NCI-H128 (cell line): ENCODE data around the gene MAP4K4.
"Not testable (repeated sequence)": the region's sequence is repeated elsewhere in the genome, so short reads cannot be mapped to it uniquely, and the experiment has no call there.

Source experiments
- DNase-seq: peaks from one replicate; lab custom pipeline; 2025; ENCODE audit not compliant: unreplicated experiment; lab: John Stamatoyannopoulos, UW

MAP4K4 gene

DNA sequence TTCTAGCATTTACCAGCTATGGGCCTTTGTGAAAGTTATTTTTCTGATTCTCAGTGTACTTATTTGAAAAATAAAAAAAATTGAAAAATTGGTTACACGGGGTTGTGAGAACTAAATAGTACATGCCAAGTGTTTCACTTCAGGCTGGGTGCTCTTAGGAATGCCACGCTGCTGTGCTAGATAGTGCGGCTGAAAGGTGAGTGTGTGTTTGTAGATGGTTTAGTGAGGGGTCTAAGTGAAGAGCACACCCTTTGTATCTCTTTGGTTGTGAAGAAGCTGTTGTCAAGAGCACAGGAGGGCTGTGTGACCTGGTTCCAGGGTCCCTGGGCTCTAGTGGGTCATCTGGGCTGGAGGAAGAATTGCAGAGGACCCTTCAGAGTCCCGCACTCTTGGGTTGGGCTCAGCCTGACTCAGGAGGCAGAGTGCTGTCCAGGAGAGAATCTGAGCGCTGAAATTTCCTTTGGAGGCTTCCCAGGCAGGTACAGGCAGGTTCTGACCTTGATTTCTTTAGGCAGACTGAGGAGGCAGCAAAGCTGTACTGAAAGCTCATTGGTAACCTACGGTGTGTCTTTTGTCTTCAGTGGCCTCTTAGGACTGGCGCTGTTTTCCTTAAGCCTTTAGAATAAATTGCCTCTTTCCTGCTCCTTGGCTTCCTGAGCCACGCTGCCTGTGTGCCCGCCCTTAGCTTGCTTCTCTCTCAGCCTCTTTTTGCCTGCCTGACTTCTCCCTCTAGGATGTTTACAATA is 44.4 kb downstream of the MAP4K4 start:
- DNase-seq, result no peak

DNA sequence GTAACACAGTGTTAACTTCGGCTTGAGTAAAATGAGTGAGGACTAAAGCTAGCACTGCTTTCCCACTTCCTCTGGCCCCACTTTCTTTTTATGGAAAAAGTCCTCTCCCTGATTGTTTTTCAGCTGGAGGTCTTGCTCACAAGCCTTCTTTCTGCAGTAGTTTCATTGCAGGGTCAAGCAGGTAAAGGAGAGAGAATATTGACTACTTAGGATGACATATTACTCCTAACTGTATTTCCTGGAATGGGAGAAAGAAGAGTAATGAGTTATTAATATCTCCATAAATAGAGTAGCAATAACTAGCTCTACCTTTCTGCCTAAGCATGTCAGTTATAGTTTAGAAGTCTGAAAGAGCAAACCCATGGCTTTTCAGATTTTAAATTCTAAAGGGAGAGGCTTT is 45.0 kb downstream of the MAP4K4 start:
- no peak for DNase-seq

DNA sequence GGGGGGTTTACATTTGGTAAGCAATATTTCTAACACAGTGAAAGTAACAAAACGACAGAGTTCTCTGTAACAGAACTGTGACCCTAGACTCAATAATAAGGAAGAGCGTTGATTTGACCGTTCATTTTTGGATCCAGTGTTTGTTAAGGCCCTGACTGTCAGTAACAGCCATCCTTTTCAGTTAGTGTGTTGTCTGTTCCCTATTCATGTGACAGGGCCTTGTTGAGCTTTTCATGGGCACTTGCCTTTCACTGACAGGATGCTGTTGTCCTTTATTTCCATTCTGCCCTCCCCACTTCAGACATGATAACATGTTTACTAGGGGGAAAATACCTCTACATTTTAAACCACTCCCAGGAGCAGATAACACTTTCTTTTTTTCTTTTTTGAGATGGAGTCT is 45.8 kb downstream of the MAP4K4 start:
- DNase-seq, result no peak

DNA sequence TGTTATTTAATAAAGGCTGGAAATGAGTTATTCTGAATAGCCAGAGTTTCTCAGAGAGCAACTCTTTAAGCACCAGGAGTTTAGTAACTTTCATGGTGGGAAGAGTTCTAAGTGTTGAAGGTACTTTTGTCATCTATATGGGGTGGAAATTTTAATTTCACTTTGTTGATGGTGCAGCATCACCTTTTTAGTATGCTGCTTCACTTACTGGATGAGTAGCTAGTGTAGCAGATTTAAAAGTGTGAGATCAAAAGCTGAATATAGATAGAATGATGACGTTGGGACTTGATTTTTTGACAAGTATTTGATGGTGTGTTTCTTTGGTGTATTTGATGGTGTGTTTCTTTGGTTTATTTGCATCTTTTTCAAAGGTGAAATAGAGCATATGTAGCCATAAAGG is 47.3 kb downstream of the MAP4K4 start:
- DNase-seq, result no peak

DNA sequence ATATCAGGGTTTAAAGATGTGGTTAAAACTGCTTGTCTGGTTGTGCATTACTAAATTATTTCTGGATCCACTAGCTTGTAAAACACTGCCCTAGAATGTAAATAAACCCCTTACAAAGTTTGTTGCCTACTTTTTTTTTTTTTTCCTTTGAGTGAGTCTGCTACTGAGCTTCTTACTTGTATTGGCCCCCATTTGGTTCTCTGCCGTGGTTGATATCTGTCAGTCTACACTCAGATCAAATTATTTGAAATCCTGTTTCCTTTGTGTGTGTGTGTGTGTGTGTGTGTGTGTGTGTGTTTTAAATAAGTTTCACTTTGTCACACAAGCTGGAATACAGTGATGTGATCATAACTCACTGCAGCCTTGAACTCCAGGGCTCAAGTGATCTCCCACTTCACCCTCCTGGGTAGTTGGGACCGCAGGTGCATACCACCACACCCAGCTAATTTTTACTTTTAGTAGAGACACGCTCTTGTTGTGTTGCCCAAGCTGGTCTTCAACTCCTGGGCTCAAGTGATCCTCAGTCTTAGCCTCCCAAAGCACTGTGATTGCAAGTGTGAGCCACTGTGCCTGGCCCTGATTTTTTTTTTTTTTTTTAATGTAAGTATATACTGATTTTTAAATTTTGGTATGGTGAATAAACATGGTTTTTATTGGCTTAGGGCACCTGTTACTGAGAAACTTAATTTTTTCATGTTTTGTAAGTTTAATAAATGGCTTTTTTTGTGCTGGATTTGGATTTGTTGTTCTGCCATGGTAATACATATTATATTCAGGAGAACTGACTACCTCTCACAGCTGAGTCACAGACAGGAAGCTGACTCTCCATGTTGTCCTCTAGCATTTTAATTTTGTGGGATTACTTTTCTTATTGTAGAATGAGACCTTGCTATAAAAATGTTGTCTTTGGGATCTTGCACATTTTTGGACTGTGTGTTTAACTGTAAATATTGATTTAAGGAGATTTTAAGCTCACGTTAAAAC is 48.5 kb downstream of the MAP4K4 start:
- DNase-seq, result no peak

DNA sequence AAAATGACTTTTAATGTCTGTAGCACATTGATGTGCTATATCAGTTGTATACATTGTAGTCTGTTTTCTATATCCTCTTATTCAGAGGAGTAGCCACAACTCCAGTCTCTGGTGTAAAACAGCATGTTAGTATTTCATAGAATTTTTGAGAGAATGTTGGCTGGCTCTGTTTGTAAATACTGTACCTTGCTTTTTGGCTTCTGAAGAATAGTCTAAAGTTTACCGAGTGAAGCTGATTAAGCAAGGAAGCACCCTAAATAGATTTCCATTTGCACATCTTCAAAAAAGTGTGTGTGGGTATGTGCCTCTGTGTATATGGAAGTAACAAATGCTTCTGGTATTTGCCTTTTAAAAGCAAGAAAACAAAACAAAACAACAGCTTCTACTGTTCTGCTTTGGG is 50.5 kb downstream of the MAP4K4 start:
- DNase-seq, result no peak

DNA sequence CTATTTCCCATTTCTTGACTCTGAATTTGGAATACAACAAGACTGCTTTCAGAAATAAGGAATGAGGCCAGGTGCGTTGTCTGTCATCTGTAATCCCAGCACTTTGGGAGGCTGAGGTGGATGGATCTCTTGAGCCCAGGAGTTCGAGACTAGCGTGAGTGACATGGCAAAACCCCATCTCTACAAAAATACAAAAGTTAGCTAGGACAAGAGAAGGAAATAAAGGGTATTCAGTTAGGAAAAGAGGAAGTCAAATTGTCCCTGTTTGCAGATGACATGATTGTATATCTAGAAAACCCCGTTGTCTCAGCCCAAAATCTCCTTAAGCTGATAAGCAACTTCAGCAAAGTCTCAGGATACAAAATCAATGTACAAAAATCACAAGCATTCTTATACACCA is 51.0 kb downstream of the MAP4K4 start:
- DNase-seq, result not testable (repeated sequence)

DNA sequence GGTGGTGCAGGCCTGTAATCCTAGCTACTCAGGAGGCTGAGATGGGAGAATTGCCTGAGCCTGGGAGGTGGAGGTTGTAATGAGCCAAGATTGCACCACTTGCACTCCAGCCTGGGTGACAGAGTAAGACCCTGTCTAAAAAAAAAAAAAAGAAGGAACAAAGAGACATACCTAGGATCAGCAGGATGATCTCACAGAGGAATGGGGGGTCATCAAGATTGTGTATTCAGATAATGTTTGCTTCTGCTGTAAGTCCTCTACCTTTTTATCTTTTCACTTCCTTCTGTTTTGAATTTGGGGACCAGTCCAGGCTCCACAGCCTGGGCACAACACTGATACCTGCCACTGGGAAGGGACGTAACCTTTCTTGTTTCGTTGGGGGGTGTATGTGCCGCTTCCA is 53.2 kb downstream of the MAP4K4 start:
- no peak for DNase-seq

DNA sequence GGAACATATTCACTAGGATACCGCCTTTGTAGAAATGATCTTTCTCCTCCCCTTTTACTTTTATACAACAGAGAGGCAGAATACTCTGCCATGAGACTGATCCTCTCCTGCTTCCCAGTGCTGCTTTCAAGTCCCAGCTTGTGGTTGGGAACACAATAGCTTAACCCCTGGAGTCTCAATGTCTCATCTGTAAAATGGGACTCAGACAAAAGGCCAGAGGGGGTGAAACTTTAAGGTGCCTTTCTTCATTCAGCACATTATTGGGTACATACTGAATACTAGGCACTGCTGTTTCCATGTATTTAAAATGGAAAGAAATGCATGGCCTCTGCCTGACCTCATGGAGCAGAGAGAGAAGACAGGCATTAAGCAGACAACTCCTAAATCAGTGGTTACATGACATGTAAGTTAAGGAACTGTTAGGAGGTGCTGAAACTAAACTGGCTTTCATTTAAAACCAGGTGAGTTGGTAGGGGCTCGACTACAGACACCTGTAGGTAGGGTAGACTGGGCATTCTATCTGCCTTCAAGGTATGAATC is 53.8 kb downstream of the MAP4K4 start:
- DNase-seq, result no peak

DNA sequence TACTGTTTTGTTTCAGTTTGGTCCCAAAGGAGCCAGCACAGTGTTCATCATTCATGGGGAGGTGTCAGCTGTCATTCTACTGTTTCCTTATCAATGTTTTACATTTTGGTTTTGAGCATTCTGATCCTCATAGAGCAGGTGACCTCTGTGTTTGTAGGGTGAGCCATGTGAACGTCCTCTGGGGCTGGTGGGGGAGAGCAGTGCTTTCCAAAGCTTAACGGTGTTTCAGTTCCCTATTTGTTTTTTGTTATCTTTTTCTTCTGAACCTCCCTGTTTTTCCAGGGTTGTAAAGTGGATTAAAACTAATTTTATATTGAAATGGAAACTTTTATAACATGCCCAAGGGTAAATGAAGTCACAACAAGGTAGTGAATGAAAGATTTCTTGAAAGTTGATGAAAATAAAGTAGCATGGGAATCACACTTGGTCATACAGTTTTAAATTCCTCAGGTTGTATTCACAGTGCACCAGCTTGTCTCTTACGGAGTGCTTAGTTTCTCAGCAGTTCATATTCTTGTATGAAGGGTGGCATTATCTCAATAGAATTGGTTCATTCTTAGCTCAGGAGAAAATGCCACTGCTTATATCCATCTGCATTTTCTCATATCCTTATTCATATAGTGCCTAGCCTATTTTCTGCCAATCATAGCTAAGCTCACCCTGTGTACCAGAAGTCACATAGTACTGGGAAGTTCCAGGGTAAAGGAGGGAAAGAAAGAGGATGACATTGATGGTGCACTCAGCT is 54.5 kb downstream of the MAP4K4 start:
- DNase-seq, result no peak

DNA sequence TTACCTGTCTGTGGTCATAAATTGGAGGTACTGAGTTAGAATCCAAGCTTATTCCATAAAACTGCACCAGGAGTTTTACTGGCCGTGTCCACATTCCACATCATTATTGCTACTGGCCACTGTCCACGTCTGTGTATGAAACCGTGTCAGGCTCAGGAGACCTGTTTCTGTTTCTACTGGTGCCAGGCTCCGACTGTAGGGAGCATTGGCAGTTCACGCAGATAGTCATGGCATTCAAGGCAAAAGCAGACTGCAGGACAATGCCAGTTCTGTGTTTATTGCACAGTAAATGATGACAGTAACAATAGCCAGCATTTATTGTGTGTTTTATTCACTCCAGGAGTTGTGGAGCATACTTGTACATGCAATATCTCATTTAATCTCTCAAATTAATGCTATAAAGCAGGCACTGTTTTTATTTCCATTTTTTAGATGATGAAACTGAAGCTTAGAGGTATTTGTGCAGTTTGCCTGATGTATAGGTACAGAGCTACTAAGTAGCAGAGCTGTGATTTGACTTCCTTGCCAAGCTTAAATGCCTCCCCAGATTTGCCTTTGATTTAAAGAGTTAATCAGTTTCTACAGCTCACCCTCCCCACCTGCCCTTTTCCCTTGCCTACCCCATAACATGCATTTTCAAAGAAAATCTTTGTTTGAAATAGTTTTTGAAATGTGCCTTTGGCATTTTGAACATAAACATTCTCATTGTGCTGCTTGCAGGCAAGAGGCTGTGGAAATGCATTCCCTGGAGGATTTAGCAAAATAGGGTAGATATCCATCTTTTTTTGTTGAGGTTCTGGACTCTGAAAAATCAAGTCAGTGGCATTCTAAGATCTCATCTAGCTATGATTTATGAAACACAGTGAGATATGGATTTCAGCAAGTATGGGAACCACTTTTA is 55.5 kb downstream of the MAP4K4 start:
- DNase-seq, result no peak

DNA sequence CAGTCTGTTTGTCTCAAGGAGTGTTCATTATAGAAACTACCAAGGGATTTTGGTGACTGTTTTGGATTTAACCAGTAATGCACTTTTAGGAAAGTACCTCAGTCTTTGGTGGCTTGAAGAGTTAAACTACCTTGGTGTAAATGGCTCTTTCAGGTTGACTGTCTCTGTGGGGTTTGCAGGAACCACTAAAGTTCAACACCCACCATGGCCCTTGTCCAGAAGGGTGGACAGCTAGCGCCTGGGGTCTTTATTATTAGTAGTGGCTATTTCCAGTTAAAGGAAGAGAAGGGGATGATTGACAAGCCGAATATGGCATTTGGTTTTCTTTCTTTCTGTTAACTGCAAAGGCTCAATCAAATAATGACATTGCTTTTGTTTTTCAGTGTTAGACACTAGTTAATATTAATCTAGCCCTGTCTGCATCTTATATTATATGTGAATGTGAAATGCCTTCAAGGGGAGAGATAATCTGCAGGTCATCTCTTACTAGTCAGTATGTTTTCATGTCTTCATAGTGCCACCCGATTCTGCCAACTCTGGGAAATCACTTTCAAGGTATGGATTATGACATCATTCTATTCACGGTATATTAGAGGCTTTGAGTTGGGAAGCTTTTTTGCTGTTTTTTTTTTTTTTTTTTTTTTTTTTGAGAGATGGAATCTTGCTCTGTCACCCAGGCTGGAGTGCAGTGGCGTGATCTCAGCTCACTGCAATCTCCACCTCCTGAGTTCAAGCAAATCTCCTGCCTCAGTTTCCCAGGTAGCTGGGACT is 56.4 kb downstream of the MAP4K4 start:
- DNase-seq, result no peak

DNA sequence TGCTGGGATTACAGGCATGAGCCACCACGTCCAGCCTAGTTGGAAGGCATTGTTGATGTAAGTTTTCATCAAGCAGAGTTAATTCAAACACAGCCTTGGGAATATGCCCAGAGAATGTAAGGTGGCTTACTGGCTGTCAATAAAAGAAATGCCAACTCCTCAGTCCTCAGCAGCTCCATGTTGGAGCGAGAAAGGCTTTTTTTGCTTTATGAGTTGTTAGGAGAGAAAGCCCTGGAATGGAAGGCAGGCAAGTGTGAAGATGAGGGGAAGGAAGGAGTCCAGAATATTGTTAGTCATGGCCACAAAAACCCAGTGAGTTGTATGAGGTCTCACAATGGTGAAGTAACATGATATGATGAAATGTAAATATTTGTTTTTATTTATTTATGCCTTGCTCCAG is 57.1 kb downstream of the MAP4K4 start:
- DNase-seq, result no peak

DNA sequence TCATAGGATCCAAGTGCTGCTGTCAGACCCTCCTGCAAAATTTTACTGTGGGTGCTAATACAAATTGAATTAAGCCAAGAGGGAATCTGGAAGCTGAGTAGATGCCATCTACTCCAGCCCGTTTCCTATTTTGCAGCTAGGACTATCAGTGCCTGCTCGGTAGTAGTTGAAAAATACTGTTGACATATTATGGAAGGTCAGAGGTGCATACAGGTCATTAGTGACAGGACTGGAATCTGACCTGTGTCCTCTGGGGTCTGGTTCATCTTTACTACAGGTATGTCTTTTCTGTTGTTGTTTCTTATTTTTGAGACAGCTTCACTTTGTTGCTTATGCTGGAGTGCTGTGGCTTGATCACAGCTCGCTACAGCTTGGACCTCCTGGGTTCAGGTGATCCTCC is 58.8 kb downstream of the MAP4K4 start:
- no peak for DNase-seq

DNA sequence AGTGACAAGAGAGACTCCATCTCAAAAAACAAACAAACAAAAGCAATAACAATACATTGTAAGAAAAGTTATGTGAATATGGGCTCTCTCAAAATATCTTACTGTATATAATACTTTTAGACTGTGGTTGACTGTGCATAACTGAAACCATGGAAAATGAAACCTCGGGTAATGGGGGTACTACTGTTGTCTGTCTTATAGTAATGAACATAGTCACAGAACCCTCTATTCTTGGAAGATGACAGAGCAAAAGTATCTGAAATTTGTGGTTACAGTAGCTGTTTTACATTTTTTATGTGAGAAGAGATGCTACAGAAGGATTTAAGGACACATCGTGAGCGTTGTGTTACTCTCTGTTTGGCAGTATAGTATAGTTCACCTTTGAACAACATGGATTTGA is 60.5 kb downstream of the MAP4K4 start:
- DNase-seq, result no peak

DNA sequence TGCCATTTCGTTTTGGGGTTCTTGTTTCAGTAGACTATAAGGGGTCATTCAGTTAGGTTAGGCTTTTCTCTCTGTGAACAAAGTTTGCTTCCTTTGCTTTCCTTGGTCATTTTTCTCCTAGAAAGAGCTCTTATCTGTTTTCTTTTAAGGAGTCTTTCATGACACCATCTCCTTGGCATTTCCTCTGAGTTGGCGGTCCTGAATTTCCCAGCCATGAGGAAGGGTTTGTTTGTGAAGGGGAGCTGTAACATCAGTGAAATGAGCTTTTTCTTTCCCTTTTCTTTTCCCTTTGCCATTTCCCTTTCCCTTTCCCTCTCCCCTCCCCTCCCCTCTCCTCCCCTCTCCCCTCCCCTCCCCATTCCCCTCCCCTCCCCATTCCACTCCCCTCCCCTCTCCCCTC is 61.7 kb downstream of the MAP4K4 start:
- no peak for DNase-seq

DNA sequence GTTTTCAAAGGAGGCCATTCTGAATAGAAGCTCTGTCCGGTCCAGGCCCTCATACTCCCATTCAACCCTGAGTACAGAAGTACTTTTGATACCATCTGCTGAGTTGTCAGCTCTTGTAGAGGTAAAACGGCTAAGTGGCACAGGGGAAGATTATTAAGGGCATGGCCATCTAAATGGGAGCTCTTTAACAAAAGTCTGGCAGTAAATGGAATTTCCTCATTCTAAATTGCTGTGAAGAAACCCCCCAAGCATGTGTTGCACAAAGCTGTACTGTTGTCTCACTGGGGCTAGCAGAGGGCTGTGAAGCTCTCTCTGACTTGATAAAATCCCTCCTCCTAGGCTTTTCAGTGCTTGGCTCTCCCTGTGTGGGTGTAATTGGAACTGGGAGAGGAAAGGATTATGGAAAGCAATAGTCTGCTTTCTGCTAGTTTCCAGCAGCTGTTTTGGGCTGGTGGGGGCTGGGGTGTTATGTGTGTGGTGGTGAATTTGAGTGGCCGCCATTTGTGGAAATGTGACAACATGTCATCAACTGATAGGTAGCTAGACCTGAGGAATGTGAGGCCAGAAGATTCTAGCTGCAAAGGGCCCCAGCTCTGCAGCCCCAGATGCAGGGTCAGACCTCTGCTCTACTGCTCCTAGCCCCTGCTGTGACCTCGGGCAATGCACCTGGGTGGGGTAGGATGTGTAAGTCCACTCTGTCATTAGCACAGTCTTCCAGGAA is 65.1 kb downstream of the MAP4K4 start:
- no peak for DNase-seq

DNA sequence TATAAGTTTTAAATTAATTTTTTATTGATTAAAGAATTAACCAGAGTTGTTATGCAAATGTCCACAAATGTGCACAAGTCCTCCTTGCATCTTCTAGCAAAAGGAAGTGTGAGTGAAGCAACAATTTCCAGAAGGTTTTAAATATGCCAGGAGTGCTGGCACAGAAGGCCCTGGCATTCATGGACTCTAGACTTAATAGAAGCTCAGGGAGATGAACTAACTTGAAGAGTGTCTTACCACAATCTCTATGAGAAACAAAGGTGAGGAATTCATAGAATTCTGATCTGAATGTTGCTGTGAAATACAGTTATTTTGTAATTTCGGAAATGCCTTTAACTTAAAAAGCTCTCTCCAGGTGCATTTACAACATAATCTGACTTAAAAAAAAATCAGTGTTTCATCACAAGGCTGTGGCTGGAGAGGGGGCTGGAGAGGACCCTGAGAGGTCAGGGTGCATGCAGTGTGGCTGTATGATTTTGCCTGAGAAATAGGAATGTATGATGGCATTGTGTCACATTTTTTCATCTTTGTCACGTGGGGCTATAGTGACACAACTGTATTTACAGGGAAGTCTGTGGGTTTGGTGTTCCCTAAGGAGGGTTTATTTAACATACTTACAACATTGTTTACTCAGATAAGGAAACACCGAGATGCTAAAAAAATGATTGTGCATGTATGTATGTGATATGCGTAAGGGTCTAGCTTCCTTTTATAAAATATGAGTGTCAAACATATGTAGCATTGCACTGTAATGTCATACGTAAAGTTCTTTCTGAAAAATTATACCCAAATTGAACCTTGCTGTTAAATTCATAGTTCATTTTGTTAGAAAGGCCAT is 66.2 kb downstream of the MAP4K4 start:
- DNase-seq, result no peak
